ENCODE measurements around the gene SPAG8.

The SPAG8 gene

DNA sequence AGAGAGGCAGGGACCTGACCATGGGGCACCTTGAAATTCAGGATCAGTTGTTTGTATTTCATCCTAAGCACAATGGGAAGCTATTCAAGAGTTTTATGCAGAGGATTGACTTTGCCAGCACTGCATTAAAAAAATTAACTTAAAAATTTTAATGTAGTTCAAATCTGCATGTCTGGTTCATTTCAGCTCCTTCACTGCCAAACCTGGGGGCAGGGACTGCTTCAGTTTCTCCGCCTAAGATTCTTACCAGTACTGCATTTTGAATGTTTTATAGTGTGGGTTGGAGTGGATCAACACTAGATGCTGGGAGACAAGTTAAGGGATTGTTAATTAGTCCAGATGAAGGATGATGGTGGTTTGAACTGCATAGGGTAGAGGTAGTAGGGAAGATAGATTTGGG lies 42.3 kb downstream of the SPAG8 start:
- no peak for DNase-seq

GRCh38 chr9:35767458-35767857 lies 44.6 kb downstream of the SPAG8 start:
- DNase-seq, result no peak

DNA sequence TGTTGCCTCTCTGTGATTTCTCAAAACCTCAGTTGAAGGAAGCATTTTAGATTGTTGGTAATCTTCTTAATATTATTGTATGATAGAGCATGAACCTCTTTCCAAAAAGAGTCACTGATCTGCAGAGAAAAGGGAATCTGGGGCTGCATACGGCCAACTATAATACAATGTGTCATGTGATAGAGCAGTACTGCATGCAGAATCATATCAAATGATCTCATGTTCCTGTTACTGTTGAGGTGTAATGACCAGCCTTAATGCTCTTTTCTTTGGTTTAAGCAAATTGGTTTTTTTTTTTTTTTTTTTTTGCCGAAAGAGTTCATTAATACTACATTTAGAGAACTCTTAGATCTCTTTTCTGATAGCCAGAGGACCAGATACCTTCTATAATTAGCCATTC lies 45.1 kb downstream of the SPAG8 start:
- DNase-seq, result no peak

DNA sequence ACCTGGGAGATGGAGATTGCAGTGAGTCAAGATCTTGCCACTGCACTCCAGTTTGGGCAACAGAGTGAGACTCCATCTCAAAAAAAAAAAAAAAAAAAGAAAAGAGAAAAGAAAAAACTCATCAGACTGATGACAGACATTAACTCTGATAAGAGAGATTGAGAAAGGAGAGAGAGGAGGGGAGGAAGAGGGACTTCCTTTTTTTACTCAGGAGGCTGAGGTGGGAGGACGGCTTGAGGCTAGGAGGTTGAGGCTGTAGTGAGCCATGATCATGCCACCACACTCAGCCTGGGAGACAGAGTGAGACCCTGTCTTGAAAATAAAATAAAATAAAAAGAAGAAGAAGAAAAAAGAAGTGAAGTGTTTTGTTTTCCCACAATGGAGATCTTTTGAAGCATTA lies 48.3 kb downstream of the SPAG8 start:
- DNase-seq, result no peak

- DNase-seq, result no peak
These were observed 48.9 kb downstream of the SPAG8 start for GRCh38 chr9:35763181-35763580.

GRCh38 chr9:35760651-35761050 lies 51.4 kb downstream of the SPAG8 start:
- DNase-seq, result no peak

DNA sequence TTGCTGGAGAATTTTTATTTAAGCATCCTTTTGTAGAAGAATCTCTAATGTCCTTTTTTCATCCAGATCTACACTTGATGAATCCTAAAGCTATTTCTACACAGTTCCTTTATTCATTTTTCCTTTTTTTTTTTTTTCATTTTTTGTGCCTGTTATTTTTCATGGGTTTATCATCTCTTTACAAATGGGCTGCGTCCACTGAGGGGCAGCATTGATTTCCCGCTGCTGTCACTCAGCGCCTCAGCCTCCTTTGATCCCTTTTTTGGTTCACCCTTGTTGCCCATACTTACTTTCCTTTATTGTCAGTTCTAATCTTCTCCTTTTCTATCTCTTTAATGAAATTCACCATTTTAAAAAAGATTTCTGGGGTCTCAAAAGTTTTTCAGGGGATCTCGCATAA lies 52.3 kb downstream of the SPAG8 start:
- DNase-seq, result no peak
